HG02970 (cell line): ENCODE measurements around the gene F11.
"Not testable (repeated sequence)": the region's sequence is repeated elsewhere in the genome, so short reads cannot be mapped to it uniquely, and the experiment has no call there.

Experiments
- ATAC-seq: cut with Tn5 transposase; IDR thresholded peaks from one replicate; pipeline ENCODE4 v1.9.1; 2021; ENCODE audit warnings: mild to moderate bottlenecking, moderate library complexity, moderate number of reproducible peaks; ENCODE audit not compliant: unreplicated experiment, low FRiP score

Gene F11

GRCh38 chr4:186249785-186250754 lies 15.9 kb upstream of the F11 start:
- no peak for ATAC-seq

- ATAC-seq: no peak
These were observed 15.2 kb upstream of the F11 start for GRCh38 chr4:186250760-186251159.

GRCh38 chr4:186255122-186255521 lies 10.9 kb upstream of the F11 start:
- no peak for ATAC-seq

GRCh38 chr4:186258216-186258811 lies 7.7 kb upstream of the F11 start:
- no peak for ATAC-seq

GRCh38 chr4:186260117-186260503 lies 5.9 kb upstream of the F11 start:
- no peak for ATAC-seq

GRCh38 chr4:186260504-186261448 lies 5.2 kb upstream of the F11 start:
- ATAC-seq: no peak

- no peak for ATAC-seq
These were observed 1.3 kb upstream of the F11 start for GRCh38 chr4:186264660-186265059.

GRCh38 chr4:186265250-186265649 lies 739 bp upstream of the F11 start:
- not testable (repeated sequence) for ATAC-seq

- ATAC-seq: no peak
These were observed 904 bp downstream of the F11 start for GRCh38 chr4:186266729-186267456.

- no peak for ATAC-seq
These were observed 5.2 kb downstream of the F11 start for GRCh38 chr4:186271081-186271678.

- no peak for ATAC-seq
These were observed 6.9 kb downstream of the F11 start for GRCh38 chr4:186272699-186273391.

GRCh38 chr4:186273392-186273789 lies 7.4 kb downstream of the F11 start:
- ATAC-seq: not testable (repeated sequence)

- ATAC-seq: no peak
These were observed 17.3 kb downstream of the F11 start for GRCh38 chr4:186283311-186283710.

GRCh38 chr4:186285147-186285546 lies 19.2 kb downstream of the F11 start:
- no peak for ATAC-seq

GRCh38 chr4:186286581-186286980 lies 20.6 kb downstream of the F11 start:
- ATAC-seq: no peak

GRCh38 chr4:186291256-186291890 lies 25.4 kb downstream of the F11 start:
- ATAC-seq: no peak

GRCh38 chr4:186294160-186294559 lies 28.2 kb downstream of the F11 start:
- ATAC-seq: no peak

- ATAC-seq: no peak
These were observed 30.5 kb downstream of the F11 start for GRCh38 chr4:186296481-186296880.
